ENCODE measurements around the gene LHX4.

The LHX4 gene

GRCh38 chr1:180271272-180272255 lies 41.5 kb downstream of the LHX4 start:
- no peak for DNase-seq (ENCODE audit: low read depth in 2 of 2)

- no peak for DNase-seq (ENCODE audit: low read depth in 2 of 2)
Observed at GRCh38 chr1:180272395-180272794, 42.3 kb downstream of the LHX4 start.

- no peak for DNase-seq (ENCODE audit: low read depth in 2 of 2)
Observed at GRCh38 chr1:180273066-180273465, 43.0 kb downstream of the LHX4 start.

GRCh38 chr1:180274221-180274620 lies 44.2 kb downstream of the LHX4 start:
- DNase-seq (ENCODE audit: low read depth in 2 of 2) = no peak

- no peak for DNase-seq (ENCODE audit: low read depth in 2 of 2)
Observed at GRCh38 chr1:180275726-180276125, 45.7 kb downstream of the LHX4 start.

- DNase-seq (ENCODE audit: low read depth in 2 of 2) = no peak
Observed at GRCh38 chr1:180277476-180278193, 47.6 kb downstream of the LHX4 start.

- no peak for DNase-seq (ENCODE audit: low read depth in 2 of 2)
Observed at GRCh38 chr1:180278194-180278515, 48.1 kb downstream of the LHX4 start.

GRCh38 chr1:180278596-180279395 lies 48.7 kb downstream of the LHX4 start:
- no peak for DNase-seq (ENCODE audit: low read depth in 2 of 2)

GRCh38 chr1:180279651-180280050 lies 49.6 kb downstream of the LHX4 start:
- no peak for DNase-seq (ENCODE audit: low read depth in 2 of 2)

GRCh38 chr1:180280617-180281016 lies 50.6 kb downstream of the LHX4 start:
- DNase-seq (ENCODE audit: low read depth in 2 of 2) = no peak

- no peak for DNase-seq (ENCODE audit: low read depth in 2 of 2)
Observed at GRCh38 chr1:180281490-180281889, 51.4 kb downstream of the LHX4 start.

GRCh38 chr1:180282401-180283044 lies 52.5 kb downstream of the LHX4 start:
- no peak for DNase-seq (ENCODE audit: low read depth in 2 of 2)

- no peak for DNase-seq (ENCODE audit: low read depth in 2 of 2)
Observed at GRCh38 chr1:180283098-180283497, 53.0 kb downstream of the LHX4 start.

- no peak for DNase-seq (ENCODE audit: low read depth in 2 of 2)
Observed at GRCh38 chr1:180286417-180286816, 56.4 kb downstream of the LHX4 start.

- no peak for DNase-seq (ENCODE audit: low read depth in 2 of 2)
Observed at GRCh38 chr1:180287988-180288705, 58.1 kb downstream of the LHX4 start.

- DNase-seq (ENCODE audit: low read depth in 2 of 2) = no peak
Observed at GRCh38 chr1:180288940-180289339, 58.9 kb downstream of the LHX4 start.

GRCh38 chr1:180290265-180291001 lies 60.4 kb downstream of the LHX4 start:
- DNase-seq (ENCODE audit: low read depth in 2 of 2) = no peak

- no peak for DNase-seq (ENCODE audit: low read depth in 2 of 2)
Observed at GRCh38 chr1:180291004-180291403, 60.9 kb downstream of the LHX4 start.

- no peak for DNase-seq (ENCODE audit: low read depth in 2 of 2)
Observed at GRCh38 chr1:180294711-180295110, 64.6 kb downstream of the LHX4 start.

GRCh38 chr1:180295999-180296398 lies 65.9 kb downstream of the LHX4 start:
- no peak for DNase-seq (ENCODE audit: low read depth in 2 of 2)

Data from stimulated activated CD4-positive, alpha-beta T cell treated with anti-CD3 and anti-CD28 coated beads, Interleukin-1b, Interleukin-23, amount 100 ng/mL, for 4 hours (primary cell).